AML-193 (cell line): Measurements from ENCODE around the gene MAPKAP1.

Experiments used
- DNase-seq, 2 experiments: peaks; one replicate each; lab custom pipeline; 2025; lab: John Stamatoyannopoulos, UW

Gene MAPKAP1

GRCh38 chr9:125387861-125388524, 319.0 kb downstream of the MAPKAP1 start:
- DNase-seq: no peak
